NCI-H2029 (cell line): ENCODE measurements around the gene NEAT1.

Experiments used
- DNase-seq: peaks from one replicate; lab custom pipeline; 2025; lab: John Stamatoyannopoulos, UW

Gene NEAT1

GRCh38 chr11:65422633-65423515, at the start of gene NEAT1:
TSS of gene NEAT1 (plus strand) at chr11:65422798.
- peak; percentile 87 for DNase-seq

GRCh38 chr11:65373839-65374580, 48.6 kb upstream of the NEAT1 start:
- DNase-seq: no peak

- no peak for DNase-seq
Measured at GRCh38 chr11:65375012-65375411, 47.6 kb upstream of the NEAT1 start.

GRCh38 chr11:65376138-65376713, 46.4 kb upstream of the NEAT1 start:
- DNase-seq: no peak

GRCh38 chr11:65377036-65377435, 45.6 kb upstream of the NEAT1 start:
- no peak for DNase-seq

GRCh38 chr11:65377777-65378176, 44.8 kb upstream of the NEAT1 start:
- no peak for DNase-seq

- no peak for DNase-seq
Measured at GRCh38 chr11:65378208-65378927, 44.2 kb upstream of the NEAT1 start.

GRCh38 chr11:65378928-65379638, 43.5 kb upstream of the NEAT1 start:
- DNase-seq: no peak

- DNase-seq: no peak
Measured at GRCh38 chr11:65379698-65380459, 42.7 kb upstream of the NEAT1 start.

GRCh38 chr11:65380460-65381119, 42.0 kb upstream of the NEAT1 start:
- no peak for DNase-seq

- DNase-seq: no peak
Measured at GRCh38 chr11:65381716-65382032, 40.9 kb upstream of the NEAT1 start.

GRCh38 chr11:65382033-65382803, 40.4 kb upstream of the NEAT1 start, which contains the start of gene SLC25A45:
TSS of gene SLC25A45 (minus strand) at chr11:65382646. CDS start at chr11:65381951, 695 bp downstream.
- peak; percentile 97 for DNase-seq

GRCh38 chr11:65382804-65383368, 39.7 kb upstream of the NEAT1 start:
- no peak for DNase-seq

- no peak for DNase-seq
Measured at GRCh38 chr11:65383778-65384177, 38.8 kb upstream of the NEAT1 start.

- DNase-seq: no peak
Measured at GRCh38 chr11:65384301-65384889, 38.2 kb upstream of the NEAT1 start.

GRCh38 chr11:65386307-65387140, 36.1 kb upstream of the NEAT1 start, which contains the start of gene FRMD8:
TSS of gene FRMD8 (plus strand) at chr11:65386637. CDS start at chr11:65387037, 400 bp downstream.
- peak; percentile 80 for DNase-seq

- DNase-seq: no peak
Measured at GRCh38 chr11:65388731-65389130, 33.9 kb upstream of the NEAT1 start.
